Activated CD8-positive, alpha-beta memory T cell treated with anti-CD3 and anti-CD28 coated beads, Interleukin-2, amount 50 U/mL, for 24 hours (primary cell): Measurements from ENCODE around the gene CDK17.
"Not testable (repeated sequence)": the region's sequence is repeated elsewhere in the genome, so short reads cannot be mapped to it uniquely, and the experiment has no call there.

Experiments
- DNase-seq: peaks from one replicate; pipeline ENCODE4 v3.0.0-alpha.2; 2020; ENCODE audit errors: extremely low read depth

The CDK17 gene

GRCh38 chr12:96419576-96420276, 19.5 kb upstream of the CDK17 start:
- DNase-seq: no peak

GRCh38 chr12:96417688-96418087, 17.4 kb upstream of the CDK17 start:
- not testable (repeated sequence) for DNase-seq

- no peak for DNase-seq
Measured at GRCh38 chr12:96416033-96416799, 16.0 kb upstream of the CDK17 start.

- no peak for DNase-seq
Measured at GRCh38 chr12:96414637-96415036, 14.4 kb upstream of the CDK17 start.

GRCh38 chr12:96412431-96412830, 12.2 kb upstream of the CDK17 start:
- DNase-seq: no peak

GRCh38 chr12:96409731-96410130, 9.5 kb upstream of the CDK17 start:
- DNase-seq: no peak

GRCh38 chr12:96408993-96409392, 8.8 kb upstream of the CDK17 start:
- no peak for DNase-seq

GRCh38 chr12:96407429-96408097, 7.3 kb upstream of the CDK17 start:
- DNase-seq: not testable (repeated sequence)

GRCh38 chr12:96404696-96405095, 4.5 kb upstream of the CDK17 start:
- DNase-seq: no peak

- no peak for DNase-seq
Measured at GRCh38 chr12:96403870-96404269, 3.6 kb upstream of the CDK17 start.

- DNase-seq: not testable (repeated sequence)
Measured at GRCh38 chr12:96402522-96402921, 2.3 kb upstream of the CDK17 start.

GRCh38 chr12:96402061-96402460, 1.8 kb upstream of the CDK17 start:
- no peak for DNase-seq

- no peak for DNase-seq
Measured at GRCh38 chr12:96401076-96401871, 1.0 kb upstream of the CDK17 start.

GRCh38 chr12:96400631-96401075, 414 bp upstream of the CDK17 start:
- DNase-seq: no peak

GRCh38 chr12:96399120-96399918, 920 bp downstream of the CDK17 start:
- peak; percentile 37 for DNase-seq

GRCh38 chr12:96398424-96399119, 1.7 kb downstream of the CDK17 start:
- no peak for DNase-seq

- no peak for DNase-seq
Measured at GRCh38 chr12:96397756-96398423, 2.3 kb downstream of the CDK17 start.

- no peak for DNase-seq
Measured at GRCh38 chr12:96396914-96397313, 3.3 kb downstream of the CDK17 start.

- DNase-seq: no peak
Measured at GRCh38 chr12:96396209-96396608, 4.0 kb downstream of the CDK17 start.

- no peak for DNase-seq
Measured at GRCh38 chr12:96395236-96395635, 5.0 kb downstream of the CDK17 start.
